ENCODE data around the gene IL22RA2. TPM values are rescaled to one million over a fixed set of nuclear protein-coding genes. Genes with fewer than 3 reads are reported as not detected.

The IL22RA2 gene
- polyA plus RNA-seq, 1 of the 3 experiments (the other 2 are of a cell fraction): not detected

- no peaks in the 10 kb centered on the region for H4K20me1 ChIP-seq (ENCODE audit: insufficient read depth)
- no peak overlapping the region for H3K9ac ChIP-seq
- H3K4me2 ChIP-seq: no peak overlapping the region
- CTCF ChIA-PET: interaction anchor here (2.0 kb wide), 1 partner anchor 11 kb away, joined by 9 read pairs; no protein-coding TSS in a partner anchor
- no peak overlapping the region for H3K4me3 ChIP-seq (ENCODE audit: low read depth in 2 of 2, low read length in 1 of 2)
- H2AFZ ChIP-seq (ENCODE audit: low read depth): no peak overlapping the region
- no peak for TF ChIP-seq FOXM1 (IDR thresholded peaks at IDR 0.05; ENCODE audit: low read depth)
- no peak for TF ChIP-seq RAD21 (IDR thresholded peaks at IDR 0.05; ENCODE audit: low read length)
- no peak for TF ChIP-seq EP300 (IDR thresholded peaks at IDR 0.05; ENCODE audit: borderline replicate concordance in 1 of 2, low read depth in 1 of 2, low read length in 1 of 2)
- TF ChIP-seq, protein P1, sequence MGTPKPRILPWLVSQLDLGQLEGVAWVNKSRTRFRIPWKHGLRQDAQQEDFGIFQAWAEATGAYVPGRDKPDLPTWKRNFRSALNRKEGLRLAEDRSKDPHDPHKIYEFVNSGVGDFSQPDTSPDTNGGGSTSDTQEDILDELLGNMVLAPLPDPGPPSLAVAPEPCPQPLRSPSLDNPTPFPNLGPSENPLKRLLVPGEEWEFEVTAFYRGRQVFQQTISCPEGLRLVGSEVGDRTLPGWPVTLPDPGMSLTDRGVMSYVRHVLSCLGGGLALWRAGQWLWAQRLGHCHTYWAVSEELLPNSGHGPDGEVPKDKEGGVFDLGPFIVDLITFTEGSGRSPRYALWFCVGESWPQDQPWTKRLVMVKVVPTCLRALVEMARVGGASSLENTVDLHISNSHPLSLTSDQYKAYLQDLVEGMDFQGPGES (IDR thresholded peaks at IDR 0.05; ENCODE audit: low read depth, low read length): no peak
- TF ChIP-seq, protein P2, sequence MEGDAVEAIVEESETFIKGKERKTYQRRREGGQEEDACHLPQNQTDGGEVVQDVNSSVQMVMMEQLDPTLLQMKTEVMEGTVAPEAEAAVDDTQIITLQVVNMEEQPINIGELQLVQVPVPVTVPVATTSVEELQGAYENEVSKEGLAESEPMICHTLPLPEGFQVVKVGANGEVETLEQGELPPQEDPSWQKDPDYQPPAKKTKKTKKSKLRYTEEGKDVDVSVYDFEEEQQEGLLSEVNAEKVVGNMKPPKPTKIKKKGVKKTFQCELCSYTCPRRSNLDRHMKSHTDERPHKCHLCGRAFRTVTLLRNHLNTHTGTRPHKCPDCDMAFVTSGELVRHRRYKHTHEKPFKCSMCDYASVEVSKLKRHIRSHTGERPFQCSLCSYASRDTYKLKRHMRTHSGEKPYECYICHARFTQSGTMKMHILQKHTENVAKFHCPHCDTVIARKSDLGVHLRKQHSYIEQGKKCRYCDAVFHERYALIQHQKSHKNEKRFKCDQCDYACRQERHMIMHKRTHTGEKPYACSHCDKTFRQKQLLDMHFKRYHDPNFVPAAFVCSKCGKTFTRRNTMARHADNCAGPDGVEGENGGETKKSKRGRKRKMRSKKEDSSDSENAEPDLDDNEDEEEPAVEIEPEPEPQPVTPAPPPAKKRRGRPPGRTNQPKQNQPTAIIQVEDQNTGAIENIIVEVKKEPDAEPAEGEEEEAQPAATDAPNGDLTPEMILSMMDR (IDR thresholded peaks at IDR 0.05): no peak
- TF ChIP-seq, protein P3, sequence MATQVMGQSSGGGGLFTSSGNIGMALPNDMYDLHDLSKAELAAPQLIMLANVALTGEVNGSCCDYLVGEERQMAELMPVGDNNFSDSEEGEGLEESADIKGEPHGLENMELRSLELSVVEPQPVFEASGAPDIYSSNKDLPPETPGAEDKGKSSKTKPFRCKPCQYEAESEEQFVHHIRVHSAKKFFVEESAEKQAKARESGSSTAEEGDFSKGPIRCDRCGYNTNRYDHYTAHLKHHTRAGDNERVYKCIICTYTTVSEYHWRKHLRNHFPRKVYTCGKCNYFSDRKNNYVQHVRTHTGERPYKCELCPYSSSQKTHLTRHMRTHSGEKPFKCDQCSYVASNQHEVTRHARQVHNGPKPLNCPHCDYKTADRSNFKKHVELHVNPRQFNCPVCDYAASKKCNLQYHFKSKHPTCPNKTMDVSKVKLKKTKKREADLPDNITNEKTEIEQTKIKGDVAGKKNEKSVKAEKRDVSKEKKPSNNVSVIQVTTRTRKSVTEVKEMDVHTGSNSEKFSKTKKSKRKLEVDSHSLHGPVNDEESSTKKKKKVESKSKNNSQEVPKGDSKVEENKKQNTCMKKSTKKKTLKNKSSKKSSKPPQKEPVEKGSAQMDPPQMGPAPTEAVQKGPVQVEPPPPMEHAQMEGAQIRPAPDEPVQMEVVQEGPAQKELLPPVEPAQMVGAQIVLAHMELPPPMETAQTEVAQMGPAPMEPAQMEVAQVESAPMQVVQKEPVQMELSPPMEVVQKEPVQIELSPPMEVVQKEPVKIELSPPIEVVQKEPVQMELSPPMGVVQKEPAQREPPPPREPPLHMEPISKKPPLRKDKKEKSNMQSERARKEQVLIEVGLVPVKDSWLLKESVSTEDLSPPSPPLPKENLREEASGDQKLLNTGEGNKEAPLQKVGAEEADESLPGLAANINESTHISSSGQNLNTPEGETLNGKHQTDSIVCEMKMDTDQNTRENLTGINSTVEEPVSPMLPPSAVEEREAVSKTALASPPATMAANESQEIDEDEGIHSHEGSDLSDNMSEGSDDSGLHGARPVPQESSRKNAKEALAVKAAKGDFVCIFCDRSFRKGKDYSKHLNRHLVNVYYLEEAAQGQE (IDR thresholded peaks at IDR 0.05; ENCODE audit: low read depth, low read length): no peak
- TF ChIP-seq MXI1 (IDR thresholded peaks at IDR 0.05; ENCODE audit: low read depth, low read length): no peak
- TF ChIP-seq ELF1 (IDR thresholded peaks at IDR 0.05): no peak
- no peaks in the 10 kb centered on the region for H3K4me1 ChIP-seq (ENCODE audit: control insufficient read depth in 1 of 2, insufficient read depth in 2 of 2, low read depth in 1 of 2, low read length in 1 of 2)
- DNase-seq: no peak
- H3F3A ChIP-seq (replicated peaks; ENCODE audit: insufficient read depth): no peaks in the 10 kb centered on the region
- H3K27ac ChIP-seq (ENCODE audit: low read depth in 2 of 2, low read length in 1 of 2): no peak overlapping the region
- POLR2A ChIA-PET: no interaction called here
- no peaks in the 10 kb centered on the region for H3K9me3 ChIP-seq
- no peaks in the 10 kb centered on the region for H3K9me2 ChIP-seq
- no peaks in the 10 kb centered on the region for H3K36me3 ChIP-seq (replicated peaks in 1 of 2; ENCODE audit: control insufficient read depth in 1 of 2, insufficient read depth in 2 of 2, low read length in 1 of 2)
- H3K79me2 ChIP-seq (ENCODE audit: insufficient read depth): no peaks in the 10 kb centered on the region
- 11% methylated on average over 4 of the region's 4 CpGs for WGBS (ENCODE audit: low lambda C conversion rate)
- no peaks in the 10 kb centered on the region for H3K27me3 ChIP-seq (ENCODE audit: insufficient read depth)
Measured at GRCh38 chr6:137105375-137105774, 68.1 kb downstream of the IL22RA2 start.

DNA sequence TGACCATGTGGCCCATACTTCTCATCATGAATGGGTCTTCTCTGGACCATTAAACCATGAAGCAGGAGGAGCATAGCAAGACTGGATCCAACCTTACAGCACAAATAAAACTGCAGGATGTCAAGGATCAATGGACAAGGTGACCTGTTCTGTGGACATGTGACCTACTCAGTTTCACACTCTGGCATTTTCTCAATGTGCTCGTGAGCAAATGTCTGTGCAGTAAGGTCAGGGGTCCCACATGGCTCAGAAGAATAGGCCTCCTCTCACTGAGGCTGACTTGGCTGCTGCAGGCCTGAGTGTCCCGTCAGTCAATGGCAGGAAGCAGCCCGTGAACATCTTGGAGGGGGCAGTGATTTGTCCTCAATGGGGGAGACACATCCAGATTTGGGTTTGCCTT, 68.5 kb downstream of the IL22RA2 start:
- no peak for TF ChIP-seq MAX (IDR thresholded peaks at IDR 0.05; ENCODE audit: low read depth)
- no peak for TF ChIP-seq POLR2AphosphoS5 (IDR thresholded peaks at IDR 0.05; ENCODE audit: low read depth, low read length)
- no peak for TF ChIP-seq FOXM1 (IDR thresholded peaks at IDR 0.05; ENCODE audit: low read depth)
- TF ChIP-seq RXRA (IDR thresholded peaks at IDR 0.05; ENCODE audit: borderline replicate concordance, low read depth): no peak
- TF ChIP-seq GATA2 (CRISPR knock-in tag; IDR thresholded peaks at IDR 0.05): no peak
- no peak for TF ChIP-seq GABPA (IDR thresholded peaks at IDR 0.05; ENCODE audit: low read depth)
- no peak for TF ChIP-seq SIN3A (IDR thresholded peaks at IDR 0.05; ENCODE audit: borderline replicate concordance, low read depth, low read length)
- TF ChIP-seq PBX3 (IDR thresholded peaks at IDR 0.05): no peak
- H3K79me2 ChIP-seq (ENCODE audit: insufficient read depth): no peaks in the 10 kb centered on the region
- no peaks in the 10 kb centered on the region for H4K20me1 ChIP-seq (ENCODE audit: insufficient read depth)
- H3K4me2 ChIP-seq: no peak overlapping the region
- POLR2A ChIA-PET: no interaction called here
- H2AFZ ChIP-seq (ENCODE audit: low read depth): no peak overlapping the region
- CTCF ChIA-PET: interaction anchor here (1.1 to 2.0 kb wide), 2 partner anchors 11 kb away, joined by 5 to 9 read pairs; no protein-coding TSS in a partner anchor
- no peaks in the 10 kb centered on the region for H3K36me3 ChIP-seq (replicated peaks in 1 of 2; ENCODE audit: control insufficient read depth in 1 of 2, insufficient read depth in 2 of 2, low read length in 1 of 2)
- H3K4me1 ChIP-seq (ENCODE audit: control insufficient read depth in 1 of 2, insufficient read depth in 2 of 2, low read depth in 1 of 2, low read length in 1 of 2): no peaks in the 10 kb centered on the region
- H3K27ac ChIP-seq (ENCODE audit: low read depth in 2 of 2, low read length in 1 of 2): no peak overlapping the region
- no peaks in the 10 kb centered on the region for H3F3A ChIP-seq (replicated peaks; ENCODE audit: insufficient read depth)
- H3K4me3 ChIP-seq (ENCODE audit: low read depth in 2 of 2, low read length in 1 of 2): no peak overlapping the region
- no peak overlapping the region for H3K9ac ChIP-seq
- no peaks in the 10 kb centered on the region for H3K9me3 ChIP-seq
- DNase-seq: no peak
- no peaks in the 10 kb centered on the region for H3K27me3 ChIP-seq (ENCODE audit: insufficient read depth)
- H3K9me2 ChIP-seq: no peaks in the 10 kb centered on the region
- 18% methylated on average over 3 of the region's 3 CpGs for WGBS (ENCODE audit: low lambda C conversion rate)
